MM.1S (cell line): ENCODE data around the gene CDC42BPA.

Experiments used
- DNase-seq: peaks from one replicate; pipeline ENCODE4 v3.0.0-alpha.2; 2015
- H2AFZ ChIP-seq: fragments of 300-600 bp; sonication (generic); 2 replicates; pipeline ENCODE4 v1.6.0; 2016; ENCODE audit warnings: antibody characterized with exemption, low read length
- H3F3A ChIP-seq: fragments of 300-600 bp; sonication (generic); 2 replicates; pipeline ENCODE4 v1.6.1; 2016; ENCODE audit warnings: mild to moderate bottlenecking, antibody characterized with exemption, low read length, moderate library complexity, mixed read lengths; ENCODE audit not compliant: insufficient read depth
- H3K27ac ChIP-seq: fragments of 300-600 bp; sonication (generic); 2 replicates; pipeline ENCODE4 v1.5.1; 2016; ENCODE audit warnings: mild to moderate bottlenecking, low read length
- H3K27me3 ChIP-seq: fragments of 300-600 bp; sonication (generic); replicated peaks from 2 replicates; pipeline ENCODE4 v1.6.0; 2016; ENCODE audit warnings: low read length; ENCODE audit not compliant: insufficient read depth
- H3K36me3 ChIP-seq: fragments of 300-600 bp; sonication (generic); replicated peaks from 2 replicates; pipeline ENCODE4 v1.6.1; 2016; ENCODE audit warnings: mild to moderate bottlenecking, low read length, mixed read lengths; ENCODE audit not compliant: insufficient read depth
- H3K4me1 ChIP-seq: fragments of 300-600 bp; sonication (generic); 2 replicates; pipeline ENCODE4 v1.6.1; 2016; ENCODE audit warnings: low read length, mixed read lengths
- H3K4me2 ChIP-seq: fragments of 300-600 bp; sonication (generic); 2 replicates; pipeline ENCODE4 v1.6.0; 2016; ENCODE audit warnings: low read depth, low read length
- H3K4me3 ChIP-seq: fragments of 300-600 bp; sonication (generic); 2 replicates; pipeline ENCODE4 v1.5.1; 2016; ENCODE audit warnings: low read length, mixed read lengths
- H3K79me2 ChIP-seq: fragments of 300-600 bp; sonication (generic); 2 replicates; pipeline ENCODE4 v1.6.1; 2016; ENCODE audit warnings: mixed run types, low read length, mixed read lengths
- H3K9ac ChIP-seq: fragments of 300-600 bp; sonication (generic); 2 replicates; pipeline ENCODE4 v1.6.1; 2016; ENCODE audit warnings: low read length, mixed read lengths
- H3K9me2 ChIP-seq: fragments of 300-600 bp; sonication (generic); replicated peaks from 2 replicates; pipeline ENCODE4 v1.6.1; 2016; ENCODE audit warnings: mild to moderate bottlenecking, low read length, mixed read lengths; ENCODE audit not compliant: insufficient read depth
- H3K9me3 ChIP-seq: fragments of 300-600 bp; sonication (generic); replicated peaks from 2 replicates; pipeline ENCODE4 v1.6.1; 2016; ENCODE audit warnings: mild to moderate bottlenecking, low read length, mixed read lengths; ENCODE audit not compliant: insufficient read depth
- H4K20me1 ChIP-seq: fragments of 300-600 bp; sonication (generic); 2 replicates; pipeline ENCODE4 v1.6.1; 2016; ENCODE audit warnings: mild to moderate bottlenecking, low read length, moderate library complexity, mixed read lengths; ENCODE audit not compliant: insufficient read depth
- CTCF ChIP-seq: fragments of 300-600 bp; sonication (generic); IDR thresholded peaks from 2 replicates; pipeline ENCODE4 v1.5.1; 2016; ENCODE audit warnings: antibody characterized with exemption, low read length, mixed read lengths
- EZH2 ChIP-seq: fragments of 300-600 bp; sonication (generic); optimal IDR thresholded peaks from 2 replicates; pipeline ENCODE3; 2017; ENCODE audit warnings: low read depth, mild to moderate bottlenecking, antibody characterized with exemption, low read length, mixed read lengths
- EZH2phosphoT487 ChIP-seq: fragments of 300-600 bp; sonication (generic); IDR thresholded peaks from 2 replicates; pipeline ENCODE4 v1.6.1; 2018; ENCODE audit warnings: antibody characterized with exemption, low read length

The CDC42BPA gene

GRCh38 chr1:227070638-227071285, 247.5 kb downstream of the CDC42BPA start:
- no peaks in the 10 kb centered on the region for H3K79me2 ChIP-seq
- no peaks in the 10 kb centered on the region for H3K27me3 ChIP-seq
- H3K36me3 ChIP-seq: no peaks in the 10 kb centered on the region
- no peak overlapping the region for H3K27ac ChIP-seq
- no peak overlapping the region for H3K4me2 ChIP-seq
- H3F3A ChIP-seq: no peaks in the 10 kb centered on the region
- H2AFZ ChIP-seq: no peak overlapping the region
- TF ChIP-seq CTCF (no peak), EZH2 (no peak), EZH2phosphoT487 (no peak)
- no peak overlapping the region for H3K9ac ChIP-seq
- no peak overlapping the region for H3K4me3 ChIP-seq
- H3K9me2 ChIP-seq: no peaks in the 10 kb centered on the region
- no peaks in the 10 kb centered on the region for H3K9me3 ChIP-seq
- DNase-seq: no peak
- no peaks in the 10 kb centered on the region for H3K4me1 ChIP-seq
- H4K20me1 ChIP-seq: no peaks in the 10 kb centered on the region

DNA sequence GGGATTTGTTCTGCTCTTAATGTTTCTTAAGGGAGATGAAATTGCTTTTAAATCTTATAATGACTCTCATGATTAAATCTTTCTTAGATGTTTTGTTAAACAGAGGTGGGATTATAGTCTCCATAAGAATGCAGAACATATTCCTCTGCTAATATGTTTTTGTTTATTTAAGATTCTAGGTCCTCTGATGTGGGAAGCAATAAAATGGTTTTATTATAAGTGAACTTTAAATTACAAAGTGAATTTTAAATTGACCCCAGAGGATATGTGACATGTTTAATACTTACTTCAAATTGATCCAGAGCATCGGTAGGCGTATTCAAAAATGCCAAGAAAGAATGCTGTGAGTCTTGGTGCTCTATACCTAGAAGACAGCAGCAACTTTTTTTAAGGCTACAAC, 248.8 kb downstream of the CDC42BPA start:
- Histone ChIP-seq H3K4me1 (no peaks in the 10 kb centered on the region), H3K79me2 (no peaks in the 10 kb centered on the region), H3K9me3 (no peaks in the 10 kb centered on the region), H3K27me3 (no peaks in the 10 kb centered on the region), H3K4me2 (no peak overlapping the region), H2AFZ (no peak overlapping the region), H3K9me2 (no peaks in the 10 kb centered on the region), H3K27ac (no peak overlapping the region), H3F3A (no peaks in the 10 kb centered on the region), H4K20me1 (no peaks in the 10 kb centered on the region), H3K36me3 (no peaks in the 10 kb centered on the region), H3K9ac (no peak overlapping the region), H3K4me3 (no peak overlapping the region)
- no peak for DNase-seq
- TF ChIP-seq CTCF: no peak
- no peak for TF ChIP-seq EZH2
- TF ChIP-seq EZH2phosphoT487: no peak

DNA sequence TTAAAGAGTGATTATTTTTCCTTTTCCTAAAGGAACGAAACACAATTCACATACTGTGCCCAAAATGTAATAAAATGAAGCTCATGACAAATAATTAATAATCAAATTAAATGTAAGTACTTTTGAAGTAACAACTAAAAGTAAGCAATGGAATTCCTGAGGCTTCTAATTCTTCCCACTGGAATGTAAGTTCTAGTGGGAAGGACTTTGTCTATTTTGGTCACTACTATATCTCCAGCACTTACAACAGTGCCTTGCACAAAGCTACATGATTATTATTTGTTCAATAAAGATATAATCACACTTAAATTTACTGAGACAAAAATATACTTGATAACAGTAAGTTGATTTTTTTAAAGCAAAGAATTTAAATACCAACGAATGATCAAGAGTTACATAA, 249.4 kb downstream of the CDC42BPA start:
- no peaks in the 10 kb centered on the region for H3K79me2 ChIP-seq
- no peak overlapping the region for H3K9ac ChIP-seq
- DNase-seq: no peak
- no peaks in the 10 kb centered on the region for H3K27me3 ChIP-seq
- TF ChIP-seq EZH2: no peak
- TF ChIP-seq CTCF: no peak
- no peak for TF ChIP-seq EZH2phosphoT487
- no peaks in the 10 kb centered on the region for H3F3A ChIP-seq
- H3K4me3 ChIP-seq: no peak overlapping the region
- no peaks in the 10 kb centered on the region for H4K20me1 ChIP-seq
- H3K9me2 ChIP-seq: no peaks in the 10 kb centered on the region
- H3K27ac ChIP-seq: no peak overlapping the region
- H3K4me1 ChIP-seq: no peaks in the 10 kb centered on the region
- H2AFZ ChIP-seq: no peak overlapping the region
- no peak overlapping the region for H3K4me2 ChIP-seq
- no peaks in the 10 kb centered on the region for H3K36me3 ChIP-seq
- H3K9me3 ChIP-seq: no peaks in the 10 kb centered on the region
